ENCODE results near the gene OR8D4.
"Not testable (repeated sequence)": the region's sequence is repeated elsewhere in the genome, so short reads cannot be mapped to it uniquely, and the experiment has no call there.

The OR8D4 gene

DNA sequence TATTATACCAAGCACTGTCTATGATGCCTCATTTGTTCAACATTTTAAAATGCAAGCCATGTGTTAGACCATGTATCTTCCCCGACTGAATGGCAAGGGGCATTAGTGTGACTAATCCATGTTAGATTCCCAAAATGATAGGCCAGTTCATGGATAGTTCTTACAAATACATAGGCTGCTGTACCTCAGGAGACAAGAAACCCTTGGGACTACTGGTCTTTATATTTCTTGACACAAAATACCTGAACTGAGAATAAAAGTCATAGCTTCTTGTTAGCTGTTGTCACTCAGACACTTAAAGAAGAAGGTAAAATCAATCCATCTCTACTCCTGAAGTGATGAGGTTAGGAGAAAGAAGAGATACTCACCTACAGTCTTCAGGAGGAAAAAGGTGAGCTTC, at the start of gene OR8D4:
TSS of gene OR8D4 (plus strand) at position 301 of the 400 bp plus-strand sequence. CDS start 4,265 bp downstream, outside the sequence.
- DNase-seq (ENCODE audit: low spot score), result no peak

DNA sequence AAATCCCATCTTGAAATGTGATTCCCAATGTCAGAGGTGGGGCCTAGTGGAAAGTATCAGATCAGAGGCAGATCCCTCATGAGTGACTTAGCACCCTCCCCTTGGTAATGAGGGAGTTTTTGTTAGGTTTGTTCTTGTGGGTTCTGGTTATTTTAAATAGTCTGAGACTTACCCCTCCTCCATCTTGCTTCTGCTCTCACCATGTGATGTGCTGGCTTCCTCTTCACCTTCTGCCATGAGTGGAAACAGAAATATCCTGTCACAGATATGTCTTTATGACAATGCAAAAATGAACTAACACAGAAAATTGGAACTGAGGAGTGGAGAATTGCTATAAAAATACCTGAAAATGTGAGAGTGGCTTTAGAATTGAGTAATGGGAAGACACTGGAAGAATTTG, 49.6 kb upstream of the OR8D4 start:
- DNase-seq (ENCODE audit: low spot score), result no peak

DNA sequence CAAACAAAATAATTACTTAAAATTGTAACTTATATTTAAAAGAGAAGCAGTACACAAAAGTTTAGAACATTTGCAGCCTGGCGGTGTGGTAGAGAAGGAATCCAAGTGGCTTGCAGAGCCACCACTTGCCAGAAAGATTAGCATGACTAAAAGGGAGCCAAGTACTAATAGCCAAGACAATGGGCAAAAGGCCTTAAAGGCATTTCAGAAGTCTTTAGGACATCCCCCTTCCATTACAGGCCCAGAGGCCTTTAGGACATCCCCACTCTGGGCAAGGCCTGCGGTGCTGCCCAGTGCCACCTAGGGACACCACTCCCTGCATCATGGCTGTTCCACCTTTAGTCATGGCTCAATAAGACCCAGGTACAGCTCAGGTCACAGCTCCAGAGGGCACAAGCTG, 48.9 kb upstream of the OR8D4 start:
- no peak for DNase-seq (ENCODE audit: low spot score)

DNA sequence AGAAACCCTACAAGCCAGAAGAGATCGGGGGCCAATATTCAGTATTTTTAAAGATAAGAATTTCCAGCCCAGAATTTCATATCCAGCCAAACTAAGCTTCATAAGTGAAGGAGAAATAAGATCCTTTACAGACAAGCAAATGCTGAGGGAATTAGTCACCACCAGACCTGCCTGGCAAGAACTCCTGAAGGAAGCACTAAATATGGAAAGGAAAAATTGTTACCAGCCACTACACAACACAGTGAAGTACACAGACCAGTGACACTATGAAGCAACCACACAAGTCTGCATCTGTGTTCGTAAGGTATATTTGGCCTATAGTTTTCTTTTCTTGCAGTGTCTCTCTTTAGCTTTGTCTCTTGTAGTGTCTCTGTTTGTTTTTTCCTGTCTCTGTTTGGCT, 45.5 kb upstream of the OR8D4 start:
- no peak for DNase-seq (ENCODE audit: low spot score)

DNA sequence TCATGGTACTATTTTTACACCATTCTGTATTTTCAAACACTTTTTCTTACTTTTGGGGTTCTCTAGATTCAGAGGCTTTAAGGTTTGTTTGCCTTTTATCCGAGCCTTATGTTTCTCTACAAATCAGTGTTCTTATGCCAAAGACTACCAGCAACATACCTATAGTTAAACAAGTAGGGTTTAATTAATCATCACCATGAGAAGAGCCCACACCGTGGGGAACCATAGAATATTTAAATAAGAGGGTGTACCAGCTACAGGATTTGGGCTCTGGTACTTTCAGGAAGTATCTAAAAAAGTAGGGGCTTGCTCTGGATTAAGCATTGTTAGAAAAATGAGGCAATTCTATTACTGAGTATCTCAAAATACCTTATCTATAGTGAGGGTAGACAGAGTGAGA, 42.2 kb upstream of the OR8D4 start:
- no peak for DNase-seq (ENCODE audit: low spot score)

DNA sequence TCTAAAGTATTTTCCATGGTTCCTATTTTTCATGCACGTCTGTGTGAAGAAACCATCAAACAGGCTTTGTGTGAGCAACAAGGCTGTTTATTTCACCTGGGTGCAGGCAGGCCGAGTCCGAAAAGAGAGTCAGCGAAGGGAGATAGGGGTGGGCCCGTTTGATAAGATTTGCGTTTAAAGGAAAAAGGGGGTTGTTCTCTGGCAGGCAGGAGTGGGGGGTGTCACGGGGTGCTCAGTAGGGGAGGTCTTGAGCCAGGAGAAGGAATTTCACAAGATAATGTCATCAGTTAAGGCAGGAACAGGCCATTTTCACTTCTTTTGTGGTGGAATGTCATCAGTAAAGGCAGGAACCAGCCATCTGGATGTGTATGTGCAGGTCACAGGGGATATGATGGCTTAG, 36.7 kb upstream of the OR8D4 start:
- DNase-seq (ENCODE audit: low spot score), result not testable (repeated sequence)

DNA sequence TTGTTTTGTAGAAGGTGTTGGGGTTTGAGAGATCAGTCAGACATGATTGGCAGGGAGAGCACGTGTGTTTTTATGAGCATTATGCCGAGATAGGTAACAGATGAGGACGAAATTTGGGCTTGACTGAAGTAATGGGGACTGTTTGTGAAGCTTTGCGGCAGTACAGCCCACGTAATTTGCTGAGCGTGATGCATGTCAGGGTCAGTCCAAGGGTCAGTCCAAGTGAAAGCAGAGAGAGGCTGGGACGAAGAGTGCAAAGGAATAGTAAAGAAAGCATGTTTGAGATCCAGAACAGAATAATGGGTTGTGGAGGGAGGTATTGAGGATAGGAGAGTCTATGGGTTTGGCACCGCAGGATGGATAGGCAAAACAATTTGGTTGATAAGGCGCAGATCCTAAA, 34.2 kb upstream of the OR8D4 start:
- DNase-seq (ENCODE audit: low spot score), result not testable (repeated sequence)

DNA sequence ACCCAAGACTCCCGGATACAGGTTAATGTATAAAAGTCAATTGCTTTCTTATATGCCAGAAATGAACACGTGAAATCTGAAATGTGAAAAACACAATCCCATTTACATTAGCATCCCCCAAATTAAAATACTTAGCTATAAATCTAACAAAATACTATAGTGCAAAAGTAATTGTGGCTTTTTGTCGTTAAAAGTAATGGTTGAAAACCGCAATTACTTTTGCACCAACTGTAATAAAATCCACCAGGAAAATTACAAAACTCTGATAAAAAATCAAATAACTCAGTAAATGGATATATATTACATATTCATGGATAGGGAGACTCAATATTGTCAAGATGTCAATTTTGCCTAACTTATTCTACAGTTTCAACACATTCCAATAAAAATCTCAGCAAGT, 21.1 kb upstream of the OR8D4 start:
- DNase-seq (ENCODE audit: low spot score), result no peak

DNA sequence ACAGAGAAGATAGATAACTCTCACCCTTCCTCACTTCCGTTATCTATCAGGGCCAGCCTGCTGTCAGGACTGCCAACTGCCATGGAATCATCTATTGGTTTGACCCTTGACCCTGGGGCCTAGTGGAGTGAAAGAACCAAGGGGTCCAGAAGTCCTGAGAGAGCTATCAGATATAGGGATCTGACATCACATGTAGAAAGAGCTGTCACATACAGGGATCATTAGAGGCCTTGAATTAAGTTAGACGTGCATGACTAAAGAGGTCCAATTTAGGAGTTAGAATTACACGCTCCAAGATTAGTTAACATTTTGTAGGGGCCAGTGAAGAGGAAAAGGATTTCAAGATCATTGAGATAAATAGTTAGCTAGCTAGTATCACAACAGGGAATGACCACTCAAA, 16.4 kb upstream of the OR8D4 start, which contains the start of gene TMEM225:
TSS of gene TMEM225 (minus strand) at position 101 of the 400 bp plus-strand sequence. CDS start 245 bp downstream, outside the sequence.
- no peak for DNase-seq (ENCODE audit: low spot score)

DNA sequence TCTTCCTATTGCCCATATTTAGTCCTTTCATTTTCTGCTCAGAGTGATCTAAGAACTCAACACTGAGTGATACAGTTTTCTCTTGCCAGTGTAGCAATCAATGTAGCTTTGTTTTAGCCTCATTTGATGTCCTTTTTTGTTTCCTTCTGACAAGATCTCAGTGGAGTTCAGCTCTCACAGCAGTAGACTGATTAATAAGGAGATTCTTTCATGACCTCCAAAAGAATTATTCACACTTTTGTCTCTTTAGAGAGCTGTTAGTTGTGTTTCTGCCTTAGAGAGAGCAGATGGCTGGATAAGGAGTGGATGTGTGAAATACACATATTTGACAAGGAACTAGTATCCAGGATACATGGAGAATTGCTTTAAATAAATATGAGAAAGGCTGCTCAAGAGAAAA, 9.9 kb upstream of the OR8D4 start:
- no peak for DNase-seq (ENCODE audit: low spot score)

DNA sequence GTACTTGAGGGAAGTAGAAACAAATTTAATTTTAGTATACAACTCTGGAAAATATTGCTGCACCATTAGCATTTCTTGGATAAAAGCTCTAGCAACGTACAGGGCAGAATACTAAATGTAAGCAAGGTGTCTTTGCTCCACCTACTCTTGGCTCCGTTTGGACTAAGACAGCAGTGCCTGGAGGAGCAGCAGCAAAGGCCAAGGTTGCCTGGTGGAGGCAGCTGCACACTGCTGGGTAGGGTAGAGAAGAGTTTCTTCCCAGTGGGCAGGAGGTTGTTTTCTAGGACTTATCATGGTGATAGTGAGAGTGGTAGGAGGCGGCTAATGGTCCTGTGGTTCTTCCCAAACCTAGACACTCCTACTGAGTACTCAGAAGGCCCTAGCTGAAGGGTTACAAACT, 2.2 kb upstream of the OR8D4 start:
- DNase-seq (ENCODE audit: low spot score), result no peak

DNA sequence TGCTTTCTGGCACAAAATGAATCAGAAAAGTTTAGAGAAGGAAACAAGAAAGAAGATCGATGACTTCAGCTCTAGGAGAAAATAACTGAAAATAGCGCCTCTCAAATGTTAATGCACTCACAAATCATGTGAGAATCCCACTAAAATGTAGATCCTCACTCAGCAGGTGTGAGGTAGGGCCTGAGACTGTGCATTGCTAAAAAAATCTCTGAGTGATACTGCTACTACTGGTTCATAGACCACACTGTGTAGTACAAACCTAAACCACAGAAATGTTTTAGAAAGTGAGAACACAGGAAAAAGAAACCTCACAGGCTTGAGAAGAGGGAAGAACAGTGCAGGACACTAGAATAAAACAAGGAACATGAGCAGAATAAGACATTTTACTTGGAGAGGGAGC, 2.0 kb downstream of the OR8D4 start:
- DNase-seq (ENCODE audit: low spot score), result no peak

DNA sequence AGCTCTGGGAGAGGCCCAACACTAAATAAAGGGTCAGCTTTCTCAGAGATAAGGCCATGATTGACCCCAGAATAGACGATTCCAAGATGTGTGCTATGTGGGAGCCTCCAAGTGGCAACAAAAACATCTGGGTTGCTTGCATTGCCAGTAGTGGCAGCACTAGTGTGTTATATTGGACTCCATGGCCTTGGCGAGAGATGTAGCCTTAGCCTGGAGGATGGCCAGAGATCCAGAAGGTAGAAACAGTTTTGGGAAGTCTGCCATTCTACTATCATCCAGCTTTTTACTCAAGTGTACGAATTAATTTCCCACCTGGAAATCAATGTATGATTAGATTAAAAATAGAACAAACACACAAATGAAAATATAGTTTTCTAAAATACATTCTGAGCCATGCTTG, 3.0 kb downstream of the OR8D4 start:
- no peak for DNase-seq (ENCODE audit: low spot score)

DNA sequence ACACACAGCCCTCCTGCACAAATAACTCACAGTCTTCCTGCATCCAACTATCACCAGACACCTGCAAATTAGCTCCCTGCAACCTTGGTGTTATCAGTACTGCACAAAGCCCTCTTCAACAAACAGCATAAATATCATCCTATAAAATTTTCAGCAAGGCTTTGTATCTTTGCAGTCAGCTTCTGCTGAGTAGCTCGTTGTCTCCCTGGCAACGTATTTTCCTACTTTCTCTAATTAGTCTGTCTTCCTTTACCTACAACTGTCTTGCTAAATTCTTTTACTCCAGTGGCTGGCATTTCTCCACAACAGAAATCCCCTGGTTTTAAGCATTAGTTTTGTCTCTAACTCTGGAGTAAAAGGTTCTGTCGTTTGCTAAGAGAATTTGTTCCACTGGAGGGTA, 3.9 kb downstream of the OR8D4 start:
- DNase-seq (ENCODE audit: low spot score), result no peak

DNA sequence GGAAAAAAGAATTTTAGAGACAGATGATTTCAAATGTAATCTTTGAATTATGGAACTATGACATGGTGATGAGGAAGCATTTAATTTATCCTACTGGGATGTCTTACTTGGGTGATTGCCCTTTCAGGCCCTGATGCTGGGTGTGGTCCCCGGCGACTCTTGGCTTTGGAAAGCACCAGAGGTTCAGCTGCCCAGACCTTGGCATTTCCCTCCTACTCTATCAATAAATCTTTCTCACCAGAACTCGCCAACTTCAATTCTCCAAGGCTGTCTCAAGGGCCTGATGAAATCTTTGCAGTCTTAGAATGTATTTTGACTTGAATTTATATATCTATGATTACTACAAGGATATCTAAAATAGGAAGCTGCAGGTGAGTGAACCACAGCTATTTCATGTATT, 19.0 kb downstream of the OR8D4 start:
- DNase-seq (ENCODE audit: low spot score), result no peak

DNA sequence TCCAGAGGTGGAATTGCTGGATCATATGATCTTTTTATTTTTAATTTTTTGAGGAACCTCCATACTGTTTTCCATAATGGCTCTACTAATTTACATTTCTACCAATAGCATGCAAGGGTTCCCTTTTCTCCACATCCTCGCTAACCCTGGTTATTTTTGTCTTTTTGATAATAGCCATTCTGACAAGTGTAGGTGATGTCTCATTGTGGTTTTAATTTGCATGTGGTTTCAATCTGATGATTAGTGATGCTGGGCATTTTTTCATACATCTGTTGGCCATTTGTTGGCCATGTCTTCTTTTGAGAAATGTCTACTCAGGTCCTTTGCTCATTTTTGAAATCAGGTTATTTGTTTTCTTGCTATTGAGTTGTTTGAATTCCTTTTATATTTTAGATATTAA, 22.1 kb downstream of the OR8D4 start:
- no peak for DNase-seq (ENCODE audit: low spot score)

DNA sequence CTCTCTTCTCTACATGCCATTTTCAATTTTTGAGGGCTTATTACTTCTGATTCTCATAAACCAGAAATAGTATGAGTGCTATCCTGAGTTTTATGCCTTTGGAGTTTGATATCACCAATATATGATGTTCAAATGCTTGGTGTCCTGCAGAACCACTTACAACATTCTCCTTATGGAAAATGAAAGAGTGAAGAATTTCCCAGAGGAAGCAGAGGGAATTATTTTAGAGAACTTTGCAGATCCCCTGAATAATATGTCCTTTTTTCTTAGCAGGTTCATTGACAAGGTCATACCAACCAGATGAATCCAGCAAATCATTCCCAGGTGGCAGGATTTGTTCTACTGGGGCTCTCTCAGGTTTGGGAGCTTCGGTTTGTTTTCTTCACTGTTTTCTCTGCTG, 37.4 kb downstream of the OR8D4 start, which contains the start of gene OR4D5:
TSS of gene OR4D5 (plus strand) at position 301 of the 400 bp plus-strand sequence. CDS start at position 301, 0 bp downstream.
- DNase-seq (ENCODE audit: low spot score), result no peak

DNA sequence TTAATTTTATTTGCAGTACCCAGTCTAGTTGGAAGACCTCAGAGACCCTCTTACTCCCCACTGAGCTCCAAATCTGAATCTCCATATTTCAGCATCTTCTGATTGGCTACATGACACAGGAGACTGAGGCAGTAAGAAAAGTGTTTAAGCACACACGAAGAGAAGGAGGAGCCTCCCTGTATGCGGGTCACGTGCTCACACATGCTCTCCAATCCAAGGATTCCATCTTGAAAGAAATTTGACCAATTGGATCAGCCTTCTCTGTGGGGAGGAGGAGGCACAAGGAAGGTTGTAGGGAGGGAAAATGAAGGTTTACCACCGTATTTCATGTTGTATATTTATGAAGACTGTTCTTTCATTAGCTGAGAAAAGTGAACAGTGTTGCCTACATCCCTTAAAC, 40.4 kb downstream of the OR8D4 start:
- DNase-seq (ENCODE audit: low spot score), result no peak

DNA sequence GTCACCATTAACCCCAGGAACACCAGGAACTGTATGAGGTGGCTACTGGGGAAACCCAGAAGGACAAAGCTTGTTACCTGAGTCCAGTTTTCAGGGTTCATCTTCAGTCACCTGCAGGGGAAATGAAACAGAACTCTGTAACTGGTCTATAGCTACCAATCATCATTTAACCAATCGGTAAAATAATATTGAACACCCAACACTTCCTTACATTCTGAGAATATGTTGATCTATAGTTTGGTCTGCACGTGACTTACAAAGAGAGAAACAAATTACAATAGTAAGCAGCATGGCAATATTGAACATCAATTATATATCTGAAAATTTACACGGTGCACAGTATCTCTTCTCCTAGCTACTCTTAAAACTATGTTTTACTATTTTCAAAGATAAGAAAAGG, 41.8 kb downstream of the OR8D4 start, which contains the start of gene OR6T1:
TSS of gene OR6T1 (minus strand) at position 101 of the 400 bp plus-strand sequence. CDS start at position 101, 0 bp downstream.
- DNase-seq (ENCODE audit: low spot score), result no peak

DNA sequence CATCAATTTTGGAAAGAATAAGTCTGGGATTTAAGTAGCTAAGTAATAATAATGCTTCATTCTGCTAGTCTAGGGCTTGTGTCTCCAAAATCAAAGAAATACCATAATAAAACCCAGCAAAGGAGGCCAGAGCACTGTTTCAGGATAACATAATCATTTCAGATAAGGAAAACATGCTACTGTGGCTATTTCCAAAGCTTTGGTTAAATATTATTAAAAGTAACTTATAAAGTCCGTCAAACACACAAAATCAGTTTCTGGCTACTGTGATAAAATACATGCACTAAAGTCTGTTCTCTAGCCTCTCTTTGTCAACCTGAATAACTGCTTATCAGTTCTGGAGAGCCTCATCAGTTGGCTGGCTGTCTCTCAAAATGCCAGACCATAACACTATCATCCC, 43.2 kb downstream of the OR8D4 start:
- DNase-seq (ENCODE audit: low spot score), result no peak

DNA sequence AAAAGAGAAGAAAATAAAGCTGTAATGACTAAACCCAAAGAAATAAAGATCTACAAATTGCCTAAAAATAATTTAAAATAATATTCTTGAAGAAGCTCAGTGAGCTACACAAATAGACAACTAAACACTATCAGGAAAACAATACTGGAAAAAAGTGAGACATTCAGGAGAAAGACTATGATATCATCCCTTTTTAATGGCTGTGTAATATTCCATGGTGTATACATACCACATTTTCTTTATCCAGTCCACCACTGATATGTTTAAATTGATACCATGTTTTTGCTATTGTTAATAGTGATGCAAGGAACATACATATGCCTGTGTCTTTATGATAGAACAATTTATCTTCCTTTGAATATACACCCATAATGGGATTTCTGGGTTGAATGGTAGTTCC, 54.8 kb downstream of the OR8D4 start:
- DNase-seq (ENCODE audit: low spot score), result no peak
